Lung (tissue), 12 donors: ENCODE measurements around the gene VGLL4. TPM values are rescaled to one million over a fixed set of nuclear protein-coding genes. Genes with fewer than 3 reads are reported as not detected.

Experiments used
- ATAC-seq: fragments of 200-7000 bp; cut with Tn5 transposase; one replicate; pipeline ENCODE4 v1.9.1; 2020; ENCODE audit warnings: moderate number of reproducible peaks; ENCODE audit not compliant: insufficient read depth, low FRiP score
- DNase-seq, 3 donors: peaks; one replicate each; pipeline ENCODE4 v3.0.0-alpha.2; 2013 to 2017
- H3K27ac ChIP-seq, 2 donors: one replicate each; pipeline ENCODE4 v1.5.1; 2013; ENCODE audit warnings: mild to moderate bottlenecking in 2 of 2, moderate library complexity in 2 of 2, control low read depth in 1 of 2, inconsistent platforms in 1 of 2, low read depth in 1 of 2, low read length in 1 of 2
- H3K27me3 ChIP-seq, 3 donors: one replicate each; pipeline ENCODE4 v1.5.1; 2013; ENCODE audit warnings: low read length in 2 of 3; ENCODE audit not compliant: control insufficient read depth in 3 of 3, insufficient read depth in 3 of 3
- H3K36me3 ChIP-seq, 4 donors: one replicate each; pipeline ENCODE4 v1.5.1; 2013; ENCODE audit warnings: low read length in 4 of 4, mild to moderate bottlenecking in 1 of 4, moderate library complexity in 1 of 4; ENCODE audit not compliant: control insufficient read depth in 4 of 4, insufficient read depth in 4 of 4
- H3K4me1 ChIP-seq, 5 donors: one replicate each; pipeline ENCODE4 v1.5.1; 2013; ENCODE audit warnings: low read length in 5 of 5, mild to moderate bottlenecking in 2 of 5, moderate library complexity in 1 of 5; ENCODE audit not compliant: control insufficient read depth in 5 of 5, insufficient read depth in 5 of 5
- H3K4me3 ChIP-seq: one replicate; pipeline ENCODE4 v1.5.1; 2013; ENCODE audit warnings: mild to moderate bottlenecking, control low read depth, moderate library complexity
- H3K9ac ChIP-seq, 2 donors: one replicate each; pipeline ENCODE4 v1.5.1; 2013; ENCODE audit warnings: low read length in 2 of 2, control low read depth in 1 of 2; ENCODE audit not compliant: insufficient read depth in 1 of 2
- H3K9me3 ChIP-seq, 4 donors: one replicate each; pipeline ENCODE4 v1.5.1; 2013; ENCODE audit warnings: low read length in 3 of 4, mild to moderate bottlenecking in 1 of 4, moderate library complexity in 1 of 4; ENCODE audit not compliant: control insufficient read depth in 4 of 4, insufficient read depth in 3 of 4
- WGBS, 2 donors: extraction: QIAGEN DNeasy Blood & Tissue Kit; methylation state at CpG; one replicate each; pipeline ENCODE4 v1.1.7; 2013; 5-methylcytosine and 5-hydroxymethylcytosine counted together
- polyA plus RNA-seq, 2 donors: library from polyadenylated mRNA; stranded (reverse); fragments of 200-250 nt; gene quantifications; one replicate each; pipeline ENCODE4 v1.2.1, GENCODE V29; 2013
- total RNA-seq, 2 donors: library from RNA; depleted of rRNA in 1 of 2; stranded (reverse); fragments of >200 nt in 1 of 2; gene quantifications; one replicate each; pipeline ENCODE4 v1.2.1, GENCODE V29; 2014 to 2021
- TF ChIP-seq, protein P1 (sequence below): IDR thresholded peaks from 2 replicates; pipeline ENCODE4 v1.5.1; 2012; ENCODE audit warnings: mild to moderate bottlenecking; ENCODE audit errors: control extremely low read depth, extremely low read depth
- donor health status: control.
- donor health status: control.
- donor health status: Bipolar disorder and iron deficiency.
- donor health status: healthy.
- donor health status: DM: yes; HTN: yes; CAD: no.

The VGLL4 gene
- total and polyA plus RNA-seq, 4 donors: 30.5 to 94.1 (median 39.3) TPM

DNA sequence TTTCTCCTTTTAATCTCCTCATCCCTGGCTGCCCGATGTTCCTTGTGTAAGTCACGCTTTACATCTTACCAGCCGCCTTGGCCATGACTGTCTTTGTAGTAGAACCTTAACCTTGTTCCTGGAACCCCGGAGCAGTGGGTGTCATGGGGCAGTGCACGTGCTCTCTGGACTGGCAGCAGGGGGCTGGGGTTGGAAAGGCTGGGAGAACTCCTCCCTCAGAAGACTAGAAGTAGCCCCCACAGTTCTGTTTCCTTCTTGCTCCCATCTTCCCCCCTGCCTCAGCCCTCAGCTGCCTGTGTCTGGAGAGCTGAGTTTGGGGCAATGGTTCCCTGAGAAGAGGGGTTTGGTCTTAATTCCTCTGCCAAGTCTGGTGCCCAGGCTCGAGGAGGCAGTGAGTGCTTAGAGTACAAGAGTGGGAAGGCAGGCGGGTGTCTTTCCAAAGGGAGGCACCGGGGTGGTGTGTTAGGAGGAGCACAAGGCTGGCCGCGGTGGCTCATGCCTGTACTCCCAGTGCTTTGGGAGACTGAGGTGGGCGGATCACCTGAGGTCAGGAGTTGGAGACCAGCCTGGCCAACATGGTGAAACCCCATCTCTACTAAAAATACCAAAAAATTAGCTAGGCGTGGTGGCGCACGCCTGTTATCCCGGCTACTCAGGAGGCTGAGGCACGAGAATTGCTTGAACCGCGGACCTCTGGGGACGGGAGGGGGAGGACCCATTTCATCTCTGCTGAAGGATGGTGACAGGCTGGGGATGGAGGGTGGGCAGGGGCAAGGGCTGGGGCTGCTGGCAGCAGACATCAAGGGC, 100.4 kb downstream of the VGLL4 start:
- TF ChIP-seq, protein P1, sequence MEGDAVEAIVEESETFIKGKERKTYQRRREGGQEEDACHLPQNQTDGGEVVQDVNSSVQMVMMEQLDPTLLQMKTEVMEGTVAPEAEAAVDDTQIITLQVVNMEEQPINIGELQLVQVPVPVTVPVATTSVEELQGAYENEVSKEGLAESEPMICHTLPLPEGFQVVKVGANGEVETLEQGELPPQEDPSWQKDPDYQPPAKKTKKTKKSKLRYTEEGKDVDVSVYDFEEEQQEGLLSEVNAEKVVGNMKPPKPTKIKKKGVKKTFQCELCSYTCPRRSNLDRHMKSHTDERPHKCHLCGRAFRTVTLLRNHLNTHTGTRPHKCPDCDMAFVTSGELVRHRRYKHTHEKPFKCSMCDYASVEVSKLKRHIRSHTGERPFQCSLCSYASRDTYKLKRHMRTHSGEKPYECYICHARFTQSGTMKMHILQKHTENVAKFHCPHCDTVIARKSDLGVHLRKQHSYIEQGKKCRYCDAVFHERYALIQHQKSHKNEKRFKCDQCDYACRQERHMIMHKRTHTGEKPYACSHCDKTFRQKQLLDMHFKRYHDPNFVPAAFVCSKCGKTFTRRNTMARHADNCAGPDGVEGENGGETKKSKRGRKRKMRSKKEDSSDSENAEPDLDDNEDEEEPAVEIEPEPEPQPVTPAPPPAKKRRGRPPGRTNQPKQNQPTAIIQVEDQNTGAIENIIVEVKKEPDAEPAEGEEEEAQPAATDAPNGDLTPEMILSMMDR: no peak
- ATAC-seq (no peak), DNase-seq (no peak)
- H3K4me3 ChIP-seq: no peak overlapping the region
- WGBS, 2 donors: 98 to 99% methylated on average over 19 of the region's 19 CpGs
- H3K36me3 ChIP-seq: peaks cover 0 to 2% (median 0%) of the 10 kb centered on the region in 4 donors
- peaks cover 0 to 2% (median 0%) of the 10 kb centered on the region in 4 donors for H3K9me3 ChIP-seq
- no peak overlapping the region for H3K9ac ChIP-seq
- H3K4me1 ChIP-seq: peaks cover 0 to 25% (median 9%) of the 10 kb centered on the region in 5 donors
- no peak overlapping the region for H3K27ac ChIP-seq
- H3K27me3 ChIP-seq: no peaks in the 10 kb centered on the region

DNA sequence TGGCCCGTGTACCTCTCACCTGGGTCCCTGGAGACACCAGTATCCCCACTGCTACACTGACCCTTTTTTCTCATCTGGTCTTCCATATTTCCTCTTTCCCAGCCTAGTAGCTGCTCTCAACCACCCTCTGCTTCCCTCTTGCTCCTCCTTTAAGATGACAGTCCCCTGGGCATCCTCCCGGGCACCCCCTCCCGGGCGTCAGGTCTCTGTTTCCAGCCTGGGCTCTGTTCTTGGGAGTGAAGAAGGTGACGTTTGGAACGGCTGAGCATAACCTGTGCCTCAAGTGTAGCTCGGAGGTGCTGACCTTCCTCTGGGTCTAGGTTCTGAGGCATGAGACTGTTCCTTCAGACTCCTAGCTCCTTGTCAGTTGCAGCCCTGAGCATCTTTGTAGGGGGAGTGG, 101.2 kb downstream of the VGLL4 start:
- ATAC-seq: no peak
- H3K4me3 ChIP-seq: no peak overlapping the region
- DNase-seq: no peak
- no peak overlapping the region for H3K27ac ChIP-seq
- no peaks in the 10 kb centered on the region for H3K27me3 ChIP-seq
- H3K4me1 ChIP-seq: peaks cover 0 to 25% (median 9%) of the 10 kb centered on the region in 5 donors
- H3K9me3 ChIP-seq: peaks cover 0 to 2% (median 0%) of the 10 kb centered on the region in 4 donors
- WGBS, 2 donors: 89 to 92% methylated on average over 7 of the region's 7 CpGs
- peaks cover 0 to 2% (median 0%) of the 10 kb centered on the region in 4 donors for H3K36me3 ChIP-seq
- TF ChIP-seq, protein P1: no peak
- no peak overlapping the region for H3K9ac ChIP-seq

DNA sequence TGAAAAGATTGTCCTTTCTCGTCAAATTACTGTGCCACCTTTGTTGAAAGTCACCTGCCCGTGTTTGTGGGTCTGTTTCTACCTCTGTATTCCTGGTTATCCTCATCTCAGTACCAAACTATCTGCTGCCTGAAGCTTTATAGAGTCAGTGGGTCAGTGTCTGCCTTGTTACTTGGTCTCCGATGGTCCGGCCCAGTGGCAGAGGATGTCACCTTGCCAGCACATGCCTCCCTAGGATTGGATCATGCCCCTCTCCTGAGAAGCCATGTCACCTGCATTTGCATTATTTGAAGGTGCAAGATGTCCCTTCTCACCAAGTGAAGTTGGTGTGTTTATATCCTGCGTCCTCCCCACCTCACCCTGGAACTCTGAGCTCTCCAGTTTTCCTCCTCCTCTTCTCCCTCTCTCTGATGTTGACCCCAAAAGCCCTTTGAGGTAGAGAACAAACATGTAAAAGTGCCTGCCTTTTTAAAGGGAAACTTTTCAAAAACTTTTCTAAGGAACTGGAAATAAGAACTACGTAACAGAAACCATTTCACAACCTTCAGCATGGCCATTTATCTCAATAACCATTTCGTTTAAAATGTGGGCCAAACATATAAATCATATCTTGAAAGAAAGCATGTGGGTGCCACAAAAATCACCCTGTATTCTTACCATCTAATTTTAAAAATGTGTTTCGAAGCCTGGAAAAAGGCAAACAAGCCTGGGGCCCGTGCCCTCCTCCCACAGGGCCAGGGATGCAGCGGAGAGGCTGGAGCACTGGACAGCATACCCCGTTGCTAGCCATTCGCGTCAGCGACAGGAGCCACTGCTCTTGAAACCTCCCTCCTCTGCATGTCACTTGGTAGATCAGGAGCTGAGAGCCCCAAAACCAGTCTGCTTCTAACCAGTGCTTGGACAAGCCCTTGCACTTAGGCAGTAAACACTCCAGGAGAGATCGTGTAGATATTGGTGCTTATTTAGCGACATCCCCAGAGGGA, 102.1 kb downstream of the VGLL4 start:
- TF ChIP-seq, protein P1: no peak
- Histone ChIP-seq H3K27ac (no peak overlapping the region), H3K4me1 (peaks cover 0 to 25% (median 9%) of the 10 kb centered on the region in 5 donors), H3K4me3 (no peak overlapping the region), H3K9me3 (peaks cover 0 to 2% (median 0%) of the 10 kb centered on the region in 4 donors), H3K27me3 (no peaks in the 10 kb centered on the region), H3K36me3 (peaks cover 0 to 2% (median 0%) of the 10 kb centered on the region in 4 donors), H3K9ac (no peak overlapping the region)
- DNase-seq (no peak), ATAC-seq (no peak)
- 78 to 83% methylated on average over 16 of the region's 16 CpGs for WGBS, 2 donors
